MCF 10A (cell line): ENCODE measurements around the gene C5AR1. TPM values are rescaled to one million over a fixed set of nuclear protein-coding genes. Genes with fewer than 3 reads are reported as not detected.
"Not testable (repeated sequence)": the region's sequence is repeated elsewhere in the genome, so short reads cannot be mapped to it uniquely, and the experiment has no call there.

Experiments
- BruUV-seq: library from RNA; stranded (reverse); fragments of 400-500 nt; replicated peaks from 2 replicates; lab custom pipeline; 2021; lab: Mats Ljungman, UMichigan
- CTCF ChIA-PET: fragments of 300-600 bp; sonication (Branson Sonifier 250); formaldehyde crosslinking; extraction: SDS; loops from one replicate; lab custom pipeline; 2021; ENCODE audit warnings: antibody characterized with exemption, inconsistent platforms; lab: Yijun Ruan, JAX
- POLR2A ChIA-PET: fragments of 300-600, 350-650 bp; sonication (Branson Sonifier 250); formaldehyde crosslinking; extraction: SDS; loops from one replicate; lab custom pipeline; 2020; ENCODE audit warnings: antibody characterized with exemption, inconsistent platforms; lab: Yijun Ruan, JAX
- DNase-seq: peaks from one replicate; pipeline ENCODE4 v3.0.0-alpha.2; 2018; ENCODE audit not compliant: unreplicated experiment
- H3K27ac Mint-ChIP-seq: one replicate; pipeline ENCODE4 v1.8.0; 2022; ENCODE audit warnings: mild to moderate bottlenecking, low read depth, mixed read lengths; ENCODE audit not compliant: unreplicated experiment
- H3K27me3 Mint-ChIP-seq: one replicate; pipeline ENCODE4 v1.8.0; 2022; ENCODE audit warnings: mixed read lengths; ENCODE audit not compliant: insufficient read depth, unreplicated experiment
- H3K36me3 Mint-ChIP-seq: one replicate; pipeline ENCODE4 v1.8.0; 2022; ENCODE audit warnings: mild to moderate bottlenecking, moderate library complexity, mixed read lengths; ENCODE audit not compliant: insufficient read depth, unreplicated experiment
- H3K4me1 Mint-ChIP-seq: one replicate; pipeline ENCODE4 v1.8.0; 2022; ENCODE audit warnings: mixed read lengths; ENCODE audit not compliant: insufficient read depth, unreplicated experiment
- H3K4me3 Mint-ChIP-seq: one replicate; pipeline ENCODE4 v1.8.0; 2022; ENCODE audit warnings: mild to moderate bottlenecking, moderate library complexity, mixed read lengths; ENCODE audit not compliant: unreplicated experiment
- H3K9me3 Mint-ChIP-seq: one replicate; pipeline ENCODE4 v1.8.0; 2022; ENCODE audit warnings: mixed read lengths; ENCODE audit not compliant: unreplicated experiment
- CTCF ChIP-seq: fragments of 200-600 bp; IDR thresholded peaks from one replicate; pipeline ENCODE4 v1.8.0; 2022; ENCODE audit warnings: antibody characterized with exemption, mild to moderate bottlenecking; ENCODE audit not compliant: unreplicated experiment
- intact Hi-C: fragments of 100-400 bp; cut with micrococcal nuclease; formaldehyde crosslinking; loops from 2 replicates; pipeline ENCODE4 v1.14.1; 2022
- total RNA-seq: library from RNA; stranded (reverse); gene quantifications from 2 replicates; pipeline ENCODE4 v1.2.3, GENCODE V29; 2022

The C5AR1 gene
- total RNA-seq, 1 experiment from 2014 or later, result 1.9 TPM

GRCh38 chr19:47363758-47364531 lies 54.3 kb downstream of the C5AR1 start:
- ChIA-PET POLR2A (no interaction called here), CTCF (interaction anchor here (0.6 to 2.2 kb wide), 3 partner anchors 15 to 347 kb away, joined by 3 to 13 read pairs (median 3); partner anchors contain the start of gene DHX34)
- TF ChIP-seq CTCF, result no peak
- H3K4me1 Mint-ChIP-seq, result peaks cover 7% of the 10 kb centered on the region
- DNase-seq, result peak; percentile 81
- no peak overlapping the region for H3K27ac Mint-ChIP-seq
- BruUV-seq, result no TSS peak
- H3K9me3 Mint-ChIP-seq, result no peaks in the 10 kb centered on the region
- peaks cover 94% of the 10 kb centered on the region for H3K36me3 Mint-ChIP-seq
- H3K4me3 Mint-ChIP-seq, result no peak overlapping the region
- H3K27me3 Mint-ChIP-seq, result no peaks in the 10 kb centered on the region
- intact Hi-C loops, result no loop called here

GRCh38 chr19:47365455-47365854 lies 55.8 kb downstream of the C5AR1 start:
- H3K27me3 Mint-ChIP-seq, H3K9me3 Mint-ChIP-seq, H3K4me3 Mint-ChIP-seq, DNase-seq, intact Hi-C loops, H3K27ac Mint-ChIP-seq, BruUV-seq, POLR2A ChIA-PET: not testable (repeated sequence)
- Mint-ChIP-seq H3K4me1 (peaks cover 21% of the 10 kb centered on the region), H3K36me3 (peaks cover 92% of the 10 kb centered on the region)
- CTCF ChIA-PET, result interaction anchor here (1.0 kb wide), 1 partner anchor 62 kb away, joined by 3 read pairs; no protein-coding TSS in a partner anchor

- intact Hi-C loops, result no loop called here
- Mint-ChIP-seq H3K27ac (no peak overlapping the region), H3K36me3 (peaks cover 84% of the 10 kb centered on the region), H3K4me3 (no peak overlapping the region), H3K27me3 (no peaks in the 10 kb centered on the region), H3K4me1 (peaks cover 14% of the 10 kb centered on the region), H3K9me3 (no peaks in the 10 kb centered on the region)
- no TSS peak for BruUV-seq
- TF ChIP-seq CTCF, result no peak
- DNase-seq, result peak; percentile 87
- POLR2A ChIA-PET, result interaction anchor here (0.6 to 2.0 kb wide), 2 partner anchors 21 to 78 kb away, joined by 3 to 12 read pairs; partner anchors contain the start of gene DHX34
- CTCF ChIA-PET, result interaction anchor here (2.4 to 2.9 kb wide), 2 partner anchors 21 kb away, joined by 11 to 19 read pairs; partner anchors contain the start of gene DHX34
These were observed 60.5 kb downstream of the C5AR1 start for GRCh38 chr19:47370045-47370611.

- POLR2A ChIA-PET, result no interaction called here
- Mint-ChIP-seq H3K9me3 (no peaks in the 10 kb centered on the region), H3K4me1 (peaks cover 14% of the 10 kb centered on the region), H3K27ac (no peak overlapping the region), H3K27me3 (no peaks in the 10 kb centered on the region), H3K36me3 (peaks cover 84% of the 10 kb centered on the region), H3K4me3 (no peak overlapping the region)
- intact Hi-C loops, result no loop called here
- no peak for DNase-seq
- BruUV-seq, result no TSS peak
- no peak for TF ChIP-seq CTCF
- CTCF ChIA-PET, result interaction anchor here (0.6 to 2.4 kb wide), 3 partner anchors 20 to 79 kb away, joined by 3 to 11 read pairs (median 5); no protein-coding TSS in a partner anchor
These were observed 61.6 kb downstream of the C5AR1 start for GRCh38 chr19:47371261-47371660.

Other genes with a start within 250 kb of the C5AR1 start
- 41.4 and 41.8 TPM in 2 replicates for gene ZC3H4, start 196.1 kb upstream of the C5AR1 start, total RNA-seq
- gene SAE1, start 179.0 kb upstream of the C5AR1 start, total RNA-seq, result 76.1 and 81.7 TPM in 2 replicates
- gene BBC3, start 78.7 kb upstream of the C5AR1 start, total RNA-seq, result 16.2 and 19.6 TPM in 2 replicates
- 35.0 and 39.0 TPM in 2 replicates for gene CCDC9, start 53.3 kb upstream of the C5AR1 start, total RNA-seq
- gene INAFM1, start 35.0 kb upstream of the C5AR1 start, total RNA-seq, result 15.0 and 16.8 TPM in 2 replicates
- gene C5AR2, start 22.3 kb downstream of the C5AR1 start, total RNA-seq, result 2.4 and 2.8 TPM in 2 replicates
- 27.6 and 34.7 TPM in 2 replicates for gene DHX34, start 39.5 kb downstream of the C5AR1 start, total RNA-seq
- gene MEIS3, start 109.7 kb downstream of the C5AR1 start, total RNA-seq, result 6.6 and 11.2 TPM in 2 replicates
- gene SLC8A2, start 162.0 kb downstream of the C5AR1 start, total RNA-seq, result 0.54 TPM in 1 of 2 replicates, not detected in the other
- gene KPTN, start 174.4 kb downstream of the C5AR1 start, total RNA-seq, result 9.7 and 17.6 TPM in 2 replicates
- 72.1 and 73.2 TPM in 2 replicates for gene NAPA, start 205.2 kb downstream of the C5AR1 start, total RNA-seq